ENCODE results near the gene MORC2. TPM values are rescaled to one million over a fixed set of nuclear protein-coding genes. Genes with fewer than 3 reads are reported as not detected.

MORC2 gene
- total and polyA plus RNA-seq, 2 donors (not counting 1 experiment from before 2014, with no cell fraction given) = 10.1 to 23.1 TPM

DNA sequence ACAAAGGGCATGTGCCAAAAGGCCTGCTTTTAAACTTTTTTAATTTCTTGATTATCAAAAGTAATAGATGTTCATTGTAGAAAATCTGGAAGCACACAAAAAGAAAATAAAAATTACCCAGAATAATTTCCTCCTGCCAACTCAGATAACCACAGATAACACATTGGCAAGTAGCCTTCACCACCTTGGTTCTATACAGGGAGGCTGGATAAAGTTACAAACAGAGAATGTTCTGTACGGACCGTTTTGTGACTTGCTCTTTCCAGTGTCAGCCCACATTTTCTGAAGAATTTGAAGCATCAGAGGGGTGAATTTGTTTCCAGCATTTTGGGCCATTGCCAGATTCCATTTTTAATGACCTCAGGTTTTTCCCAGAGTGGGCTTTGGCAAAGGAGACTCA, 24.0 kb upstream of the MORC2 start:
- Histone ChIP-seq H3K27me3 (ENCODE audit: control insufficient read depth, insufficient read depth, low read length) (no peaks in the 10 kb centered on the region), H3K4me3 (replicated peaks in 1 of 4; ENCODE audit: control extremely low read depth in 1 of 4, insufficient read depth in 1 of 4, low read depth in 3 of 4, low read length in 4 of 4) (no peak overlapping the region), H3K9ac (ENCODE audit: insufficient read depth, low read length) (no peak overlapping the region), H3K36me3 (ENCODE audit: control insufficient read depth, insufficient read depth, low read length) (no peaks in the 10 kb centered on the region), H3K9me3 (ENCODE audit: control insufficient read depth, insufficient read depth, low read depth, low read length) (no peaks in the 10 kb centered on the region), H4K20me1 (ENCODE audit: control insufficient read depth, extremely low read depth, insufficient read depth, low read length) (no peaks in the 10 kb centered on the region), H3K27ac (ENCODE audit: insufficient read depth, low read length) (no peak overlapping the region), H2AFZ (ENCODE audit: low read length) (no peak overlapping the region), H3K4me1 (ENCODE audit: control insufficient read depth, extremely low read depth, insufficient read depth, low read length) (no peaks in the 10 kb centered on the region), H3K79me2 (ENCODE audit: control insufficient read depth, insufficient read depth, low read length) (no peaks in the 10 kb centered on the region), H3K4me2 (ENCODE audit: extremely low read depth, insufficient read depth, low read length) (no peak overlapping the region)
- no peak for TF ChIP-seq EZH2 (IDR thresholded peaks at IDR 0.05; ENCODE audit: low read length, missing control alignments)
- TF ChIP-seq, protein P1, sequence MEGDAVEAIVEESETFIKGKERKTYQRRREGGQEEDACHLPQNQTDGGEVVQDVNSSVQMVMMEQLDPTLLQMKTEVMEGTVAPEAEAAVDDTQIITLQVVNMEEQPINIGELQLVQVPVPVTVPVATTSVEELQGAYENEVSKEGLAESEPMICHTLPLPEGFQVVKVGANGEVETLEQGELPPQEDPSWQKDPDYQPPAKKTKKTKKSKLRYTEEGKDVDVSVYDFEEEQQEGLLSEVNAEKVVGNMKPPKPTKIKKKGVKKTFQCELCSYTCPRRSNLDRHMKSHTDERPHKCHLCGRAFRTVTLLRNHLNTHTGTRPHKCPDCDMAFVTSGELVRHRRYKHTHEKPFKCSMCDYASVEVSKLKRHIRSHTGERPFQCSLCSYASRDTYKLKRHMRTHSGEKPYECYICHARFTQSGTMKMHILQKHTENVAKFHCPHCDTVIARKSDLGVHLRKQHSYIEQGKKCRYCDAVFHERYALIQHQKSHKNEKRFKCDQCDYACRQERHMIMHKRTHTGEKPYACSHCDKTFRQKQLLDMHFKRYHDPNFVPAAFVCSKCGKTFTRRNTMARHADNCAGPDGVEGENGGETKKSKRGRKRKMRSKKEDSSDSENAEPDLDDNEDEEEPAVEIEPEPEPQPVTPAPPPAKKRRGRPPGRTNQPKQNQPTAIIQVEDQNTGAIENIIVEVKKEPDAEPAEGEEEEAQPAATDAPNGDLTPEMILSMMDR (conservative IDR thresholded peaks at IDR 0.05 in 1 of 2, IDR thresholded peaks at IDR 0.05 in 1 of 2; ENCODE audit: low read depth in 1 of 2, low read length in 2 of 2) = no peak
- DNase-seq (ENCODE audit: low read depth in 2 of 2) = peak in 1 of 2 donors; percentile 32

DNA sequence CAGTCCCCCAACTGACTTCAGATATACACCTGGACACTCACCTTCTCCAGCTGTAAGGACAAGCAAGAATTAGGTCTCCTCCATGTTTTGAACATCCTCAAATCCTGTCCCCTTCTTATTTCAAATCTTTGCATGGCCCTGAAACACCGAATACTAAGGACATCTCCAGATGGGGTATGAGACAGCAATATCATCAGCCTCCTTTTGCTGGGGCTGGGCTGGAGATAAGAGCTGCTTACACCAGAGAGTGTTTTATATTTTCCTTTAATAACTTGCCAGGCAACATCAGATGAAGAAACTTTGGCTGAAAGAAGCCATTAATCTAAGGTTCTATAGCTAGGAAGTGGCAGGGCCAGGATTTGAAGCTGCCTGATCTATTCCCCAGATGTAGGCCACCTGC, 22.1 kb upstream of the MORC2 start:
- TF ChIP-seq, protein P1 (conservative IDR thresholded peaks at IDR 0.05 in 1 of 2, IDR thresholded peaks at IDR 0.05 in 1 of 2; ENCODE audit: low read depth in 1 of 2, low read length in 2 of 2) = no peak
- TF ChIP-seq EZH2 (IDR thresholded peaks at IDR 0.05; ENCODE audit: low read length, missing control alignments) = no peak
- H3K9me3 ChIP-seq (ENCODE audit: control insufficient read depth, insufficient read depth, low read depth, low read length) = no peaks in the 10 kb centered on the region

DNA sequence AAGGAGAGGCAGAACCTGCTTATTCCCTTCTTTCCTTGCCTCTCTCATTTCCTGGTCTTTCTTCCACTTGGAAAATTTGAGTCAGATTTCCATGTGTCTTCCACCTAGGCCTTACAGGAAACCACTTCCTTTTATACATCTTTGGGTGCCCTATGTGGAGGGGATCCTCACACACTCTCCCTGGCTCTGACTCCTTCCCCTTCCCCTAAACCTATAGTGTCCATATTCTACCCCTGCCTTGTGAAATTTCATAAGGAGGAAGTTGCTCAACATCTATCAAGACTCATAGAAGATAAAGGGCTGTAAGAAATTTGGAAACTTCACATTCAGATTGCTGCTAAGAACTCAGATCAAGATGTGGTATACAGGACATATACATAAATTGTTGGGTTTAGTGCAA, 20.9 kb upstream of the MORC2 start:
- H3K4me2 ChIP-seq (ENCODE audit: extremely low read depth, insufficient read depth, low read length) = no peak overlapping the region
- no peak for TF ChIP-seq EZH2 (IDR thresholded peaks at IDR 0.05; ENCODE audit: low read length, missing control alignments)
- TF ChIP-seq, protein P1 (conservative IDR thresholded peaks at IDR 0.05 in 1 of 2, IDR thresholded peaks at IDR 0.05 in 1 of 2; ENCODE audit: low read depth in 1 of 2, low read length in 2 of 2) = no peak
- no peaks in the 10 kb centered on the region for H3K79me2 ChIP-seq (ENCODE audit: control insufficient read depth, insufficient read depth, low read length)
- H3K9me3 ChIP-seq (ENCODE audit: control insufficient read depth, insufficient read depth, low read depth, low read length) = no peaks in the 10 kb centered on the region
- no peaks in the 10 kb centered on the region for H3K27me3 ChIP-seq (ENCODE audit: control insufficient read depth, insufficient read depth, low read length)
- no peak overlapping the region for H3K27ac ChIP-seq (ENCODE audit: insufficient read depth, low read length)
- H3K4me1 ChIP-seq (ENCODE audit: control insufficient read depth, extremely low read depth, insufficient read depth, low read length) = no peaks in the 10 kb centered on the region
- H3K36me3 ChIP-seq (ENCODE audit: control insufficient read depth, insufficient read depth, low read length) = no peaks in the 10 kb centered on the region
- H2AFZ ChIP-seq (ENCODE audit: low read length) = no peak overlapping the region
- H3K4me3 ChIP-seq (replicated peaks in 1 of 4; ENCODE audit: control extremely low read depth in 1 of 4, insufficient read depth in 1 of 4, low read depth in 3 of 4, low read length in 4 of 4) = no peak overlapping the region
- no peak overlapping the region for H3K9ac ChIP-seq (ENCODE audit: insufficient read depth, low read length)
- no peak for DNase-seq (ENCODE audit: low read depth in 2 of 2)
- no peaks in the 10 kb centered on the region for H4K20me1 ChIP-seq (ENCODE audit: control insufficient read depth, extremely low read depth, insufficient read depth, low read length)

More for the DNA sequence above, 22.1 kb upstream of the MORC2 start:
- no peak overlapping the region for H3K9ac ChIP-seq (ENCODE audit: insufficient read depth, low read length)
- no peak overlapping the region for H3K27ac ChIP-seq (ENCODE audit: insufficient read depth, low read length)
- no peak overlapping the region for H3K4me3 ChIP-seq (replicated peaks in 1 of 4; ENCODE audit: control extremely low read depth in 1 of 4, insufficient read depth in 1 of 4, low read depth in 3 of 4, low read length in 4 of 4)
- H3K36me3 ChIP-seq (ENCODE audit: control insufficient read depth, insufficient read depth, low read length) = no peaks in the 10 kb centered on the region
- no peaks in the 10 kb centered on the region for H4K20me1 ChIP-seq (ENCODE audit: control insufficient read depth, extremely low read depth, insufficient read depth, low read length)
- no peaks in the 10 kb centered on the region for H3K4me1 ChIP-seq (ENCODE audit: control insufficient read depth, extremely low read depth, insufficient read depth, low read length)
- DNase-seq (ENCODE audit: low read depth in 2 of 2) = no peak
- H3K79me2 ChIP-seq (ENCODE audit: control insufficient read depth, insufficient read depth, low read length) = no peaks in the 10 kb centered on the region
- H3K27me3 ChIP-seq (ENCODE audit: control insufficient read depth, insufficient read depth, low read length) = no peaks in the 10 kb centered on the region
- H3K4me2 ChIP-seq (ENCODE audit: extremely low read depth, insufficient read depth, low read length) = no peak overlapping the region
- H2AFZ ChIP-seq (ENCODE audit: low read length) = no peak overlapping the region
